Spleen (tissue), 13 donors: ENCODE data around the gene TAF1B. TPM values are rescaled to one million over a fixed set of nuclear protein-coding genes. Genes with fewer than 3 reads are reported as not detected.

Source experiments
- DNase-seq: peaks from one replicate; pipeline ENCODE4 v3.0.0-alpha.2; 2020
- H3K27ac ChIP-seq, 8 donors: fragments of 200-600 bp; sonication (generic) in 7 of 8; 1 replicate in 4 of 8; 2 replicates in 4 of 8; pipeline versions ENCODE4 v1.5.0 to v1.8.0; 2016 to 2021; ENCODE audit warnings: inconsistent platforms in 4 of 8, mild to moderate bottlenecking in 4 of 8, moderate library complexity in 1 of 8
- H3K27me3 ChIP-seq, 7 donors: fragments of 200-600 bp; sonication (generic) in 6 of 7; replicated peaks in 1 of 7; 1 replicate in 4 of 7; 2 replicates in 3 of 7; pipeline versions ENCODE4 v1.5.0 to v1.8.0; 2016 to 2021; ENCODE audit warnings: inconsistent platforms in 3 of 7, mild to moderate bottlenecking in 1 of 7
- H3K36me3 ChIP-seq, 6 donors: fragments of 200-600 bp; sonication (generic) in 5 of 6; 1 replicate in 4 of 6; 2 replicates in 2 of 6; pipeline versions ENCODE4 v1.5.0 to v1.8.0; 2016 to 2021; ENCODE audit warnings: inconsistent platforms in 2 of 6
- H3K4me1 ChIP-seq, 6 donors: fragments of 200-600 bp; sonication (generic) in 5 of 6; 1 replicate in 3 of 6; 2 replicates in 3 of 6; pipeline versions ENCODE4 v1.5.0 to v1.8.0; 2016 to 2021; ENCODE audit warnings: inconsistent platforms in 3 of 6
- H3K4me3 ChIP-seq, 8 donors: fragments of 200-600 bp; sonication (generic) in 7 of 8; 1 replicate in 4 of 8; 2 replicates in 4 of 8; pipeline versions ENCODE4 v1.5.0 to v1.8.0; 2016 to 2021; ENCODE audit warnings: inconsistent platforms in 4 of 8, mild to moderate bottlenecking in 4 of 8, moderate library complexity in 2 of 8
- H3K9me3 ChIP-seq, 8 donors: fragments of 200-600 bp; sonication (generic) in 7 of 8; 1 replicate in 4 of 8; 2 replicates in 4 of 8; pipeline versions ENCODE4 v1.5.0 to v1.8.0; 2016 to 2021; ENCODE audit warnings: inconsistent platforms in 4 of 8
- CTCF ChIP-seq, 11 experiments: fragments of 200-600 bp in 7 of 11; fragments of 450-650 bp in 4 of 11; sonication (generic) in 4 of 11; IDR thresholded peaks in 8 of 11; conservative IDR thresholded peaks in 3 of 11; 1 replicate in 7 of 11; 2 replicates in 4 of 11; pipeline versions ENCODE4 v1.4.0 to v1.8.0; 2016 to 2021; ENCODE audit warnings: antibody characterized with exemption in 11 of 11, inconsistent platforms in 4 of 11, mild to moderate bottlenecking in 1 of 11
- POLR2A ChIP-seq, 3 donors: fragments of 450-650 bp; IDR thresholded peaks; one replicate each; pipeline ENCODE4 v1.5.1; 2017; ENCODE audit warnings: antibody characterized with exemption in 3 of 3, mild to moderate bottlenecking in 1 of 3
- POLR2AphosphoS5 ChIP-seq, 3 donors: sonication (generic); formaldehyde crosslinking; IDR thresholded peaks; one replicate each; pipeline ENCODE4 v1.5.1; 2017; ENCODE audit warnings: antibody characterized with exemption in 3 of 3
- WGBS, 5 donors: extraction: QIAGEN DNeasy Blood & Tissue Kit in 3 of 5; methylation state at CpG; one replicate each; pipeline versions ENCODE4 v1.1.5 to v1.1.7; 2013 to 2018; 5-methylcytosine and 5-hydroxymethylcytosine counted together
- intact Hi-C: fragments of 100-400 bp; cut with DNase I; formaldehyde crosslinking; loops from one replicate; pipeline ENCODE4 v1.15.0; 2023; ENCODE audit warnings: low total_unique reads
- long read RNA-seq, 2 donors: transcript quantifications; one replicate each; lab custom pipeline, GENCODE V29; 2026
- polyA plus RNA-seq, 3 donors: library from polyadenylated mRNA; stranded (reverse); fragments of 200-250 nt; gene quantifications; one replicate each; pipeline ENCODE4 v1.2.1, GENCODE V29; 2013
- total RNA-seq, 7 donors: library from RNA; depleted of rRNA in 3 of 7; stranded (reverse); fragments of >200 nt in 3 of 7; fragmentation: NEBNext Ultra II Directional in 4 of 7; extraction: Animal tissue kit (Norgen Biotek cat#: 25700) in 4 of 7; gene quantifications; one replicate each; pipeline versions ENCODE4 v1.1.0 to v1.2.1, GENCODE V29; 2016 to 2021
- donor health status: healthy with polysubstance abuse.
- donor health status: DM: no; HTN: no; CAD: no; lungs with moderate emphysema.
- donor health status: DM: no; HTN: no; CAD: no.
- donor health status: Bipolar disorder and iron deficiency.
- donor health status: healthy.
- donor health status: DM: no; HTN: no; CAD: no.
- donor health status: DM: yes; HTN: yes; CAD: no.

Gene TAF1B
- total RNA-seq (10 to 100 TPM; 11.5 to 26.5 (median 19.1) TPM), polyA plus RNA-seq (1 to 10 TPM; 3.8 to 5.3 (median 4.2) TPM)
- long read RNA-seq, donor 1, partial matches to known transcripts, result 0 of 4 reads
- long read RNA-seq, donor 1, other reads (novel, unspliced or antisense), result 0 of 4 reads
- long read RNA-seq, donor 2, partial matches to known transcripts, result 0 of 2 reads
- long read RNA-seq, donor 2, other reads (novel, unspliced or antisense), result 0 of 2 reads

DNA sequence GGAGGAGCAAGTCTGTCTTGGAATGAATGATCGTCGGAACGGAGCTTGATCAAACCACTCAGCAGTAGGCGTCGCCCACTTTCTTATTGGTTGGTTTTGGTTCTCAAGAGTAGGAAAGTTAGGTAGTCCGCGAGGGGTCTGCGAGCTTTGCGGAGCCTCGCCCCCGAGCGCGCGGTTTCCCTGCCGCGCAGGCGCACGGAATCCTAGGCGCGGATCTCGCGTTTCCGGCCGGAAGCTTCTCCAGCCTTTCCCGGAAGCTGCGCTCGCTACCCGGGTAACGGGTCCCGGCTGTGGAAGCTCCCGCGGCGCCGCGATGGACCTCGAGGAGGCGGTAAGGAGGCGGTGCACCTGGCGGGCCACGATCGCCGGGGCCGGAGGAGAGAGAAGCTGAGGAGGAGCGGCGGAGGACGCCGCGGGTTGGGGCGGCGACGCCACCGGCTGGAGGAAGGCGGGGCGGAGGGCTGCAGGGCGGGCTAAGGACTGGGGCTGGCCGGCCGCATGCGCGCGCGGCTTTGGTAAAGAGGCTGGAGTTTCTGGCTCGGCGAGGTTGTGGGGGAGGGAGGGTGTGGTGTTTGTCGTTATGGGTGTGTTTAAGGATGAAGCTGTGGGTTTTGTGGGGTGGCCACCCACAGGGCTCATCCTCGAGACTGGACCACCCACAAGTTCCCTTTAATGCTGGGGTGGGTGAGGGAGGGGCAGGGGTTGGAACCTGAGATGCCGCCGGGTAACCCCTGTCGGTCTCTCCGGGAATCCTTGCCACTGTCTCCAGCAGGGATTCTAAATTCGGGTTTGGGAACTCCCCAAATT, at the start of gene TAF1B:
Gene TAF1B, plus strand, starts transcription at position 246 of the 807 bp plus-strand sequence. Its CDS starts 68 bp downstream, at position 314.
- TF ChIP-seq CTCF (IDR thresholded peaks at IDR 0.05 in 8 of 11, conservative IDR thresholded peaks at IDR 0.05 in 3 of 11) (peak in 3 of 11 experiments; percentile 17 to 46 (median 30)), POLR2AphosphoS5 (IDR thresholded peaks at IDR 0.05) (peak; percentile 94 to 96 (median 95)), POLR2A (IDR thresholded peaks at IDR 0.05) (peak in 2 of 3 donors; percentile 51 to 77)
- H3K9me3 ChIP-seq, result no peaks in the 10 kb centered on the region
- DNase-seq, result peak; percentile 96
- no peaks in the 10 kb centered on the region for H3K27me3 ChIP-seq
- peak within 1 kb of the TSS; percentile 79 to 90 (median 86) for H3K27ac ChIP-seq
- peak within 1 kb of the TSS; percentile 58 to 93 (median 85) for H3K4me3 ChIP-seq
- H3K36me3 ChIP-seq, result peaks cover 0 to 31% (median 10%) of the 10 kb centered on the region in 6 donors
- peaks cover 12 to 47% (median 28%) of the 10 kb centered on the region in 6 donors for H3K4me1 ChIP-seq
- 0 to 1% (median 0%) methylated on average over 53 to 70 of the region's 70 CpGs for WGBS, 5 donors
- intact Hi-C loops, result loop anchor here (10.0 kb wide), 1 partner anchor 101 kb away; no protein-coding TSS in a partner anchor

DNA sequence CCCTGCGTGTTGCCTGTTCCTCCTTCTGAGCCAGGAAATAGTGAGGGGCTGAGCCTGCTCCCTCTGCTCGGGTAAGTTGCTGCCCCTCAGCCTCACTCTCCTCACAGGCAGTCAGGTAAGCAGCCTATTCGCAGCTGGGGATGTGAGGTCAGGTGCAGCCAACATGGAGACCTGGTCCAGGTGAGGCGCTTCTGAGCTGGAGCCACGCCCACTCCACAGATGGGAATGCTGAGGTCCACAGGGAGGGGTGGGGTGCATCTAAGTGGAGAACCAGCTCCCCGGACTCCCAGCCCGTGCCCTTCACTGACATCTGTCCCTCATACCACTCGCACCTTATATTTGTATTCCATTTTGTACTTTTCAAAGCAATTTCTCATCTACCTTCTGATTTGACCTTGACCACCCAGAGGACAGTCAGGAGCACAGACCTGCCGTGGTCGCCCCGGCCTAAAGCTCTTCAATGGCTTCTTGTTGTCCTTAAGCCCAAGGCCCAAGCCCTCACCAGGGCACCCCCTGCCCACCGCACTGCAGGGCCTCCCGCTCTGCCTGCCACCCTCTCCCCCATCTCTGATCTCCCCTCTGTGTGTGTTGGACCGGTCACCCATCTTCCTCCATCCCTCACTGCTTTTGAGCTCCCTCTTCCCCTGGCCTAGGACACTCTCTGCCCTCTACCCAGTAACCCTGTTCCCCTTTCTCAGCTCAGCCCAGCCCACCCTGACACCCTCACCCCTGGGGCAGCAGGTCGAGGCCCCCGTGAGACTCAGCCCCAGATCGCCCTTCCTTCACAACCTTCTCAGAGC, 49.2 kb upstream of the TAF1B start:
- H3K36me3 ChIP-seq, result no peaks in the 10 kb centered on the region
- H3K9me3 ChIP-seq, result peaks cover 0 to 3% (median 0%) of the 10 kb centered on the region in 8 donors
- no peak overlapping the region for H3K27ac ChIP-seq
- H3K4me1 ChIP-seq, result peaks cover 0 to 43% (median 16%) of the 10 kb centered on the region in 6 donors
- intact Hi-C loops, result no loop called here
- no peak overlapping the region for H3K4me3 ChIP-seq
- peaks cover 0 to under 1% (median 0%) of the 10 kb centered on the region in 7 donors for H3K27me3 ChIP-seq
- WGBS, 5 donors, result 86 to 94% (median 88%) methylated on average over 17 of the region's 17 CpGs
- TF ChIP-seq POLR2A (IDR thresholded peaks at IDR 0.05) (no peak), CTCF (IDR thresholded peaks at IDR 0.05 in 8 of 11, conservative IDR thresholded peaks at IDR 0.05 in 3 of 11) (no peak), POLR2AphosphoS5 (IDR thresholded peaks at IDR 0.05) (no peak)
- DNase-seq, result peak; percentile 69

GRCh38 chr2:9795071-9795470, 48.2 kb upstream of the TAF1B start:
- TF ChIP-seq POLR2AphosphoS5 (IDR thresholded peaks at IDR 0.05), result no peak
- TF ChIP-seq CTCF (IDR thresholded peaks at IDR 0.05 in 8 of 11, conservative IDR thresholded peaks at IDR 0.05 in 3 of 11), result no peak
- no peak for TF ChIP-seq POLR2A (IDR thresholded peaks at IDR 0.05)
- H3K4me3 ChIP-seq, result no peak overlapping the region
- peaks cover 0 to 4% (median 0%) of the 10 kb centered on the region in 7 donors for H3K27me3 ChIP-seq
- H3K9me3 ChIP-seq, result no peaks in the 10 kb centered on the region
- peaks cover 8 to 52% (median 25%) of the 10 kb centered on the region in 6 donors for H3K4me1 ChIP-seq
- intact Hi-C loops, result no loop called here
- H3K27ac ChIP-seq, result no peak overlapping the region
- peak; percentile 58 for DNase-seq
- H3K36me3 ChIP-seq, result no peaks in the 10 kb centered on the region
- WGBS, 5 donors, result 57 to 81% (median 60%) methylated on average over 4 to 6 of the region's 6 CpGs
